Brain microvascular endothelial cell (primary cell): ENCODE results near the gene NECAP2.

ENCODE experiments used
- DNase-seq: peaks from one replicate; pipeline ENCODE4 v3.0.0-alpha.2; 2020
- H3K27ac ChIP-seq: fragments of 250-450 bp; sonication (Bioruptor Pico); 2 replicates; pipeline ENCODE4 v1.5.1; 2020; ENCODE audit warnings: mild to moderate bottlenecking, moderate library complexity
- H3K27me3 ChIP-seq: fragments of 250-450 bp; sonication (Bioruptor Pico); replicated peaks from 2 replicates; pipeline ENCODE4 v1.5.1; 2020; ENCODE audit warnings: mild to moderate bottlenecking
- H3K36me3 ChIP-seq: fragments of 250-450 bp; sonication (Bioruptor Pico); replicated peaks from 2 replicates; pipeline ENCODE4 v1.5.1; 2020; ENCODE audit warnings: mild to moderate bottlenecking
- H3K4me3 ChIP-seq: 2 replicates; pipeline ENCODE4 v1.5.1; 2011; ENCODE audit warnings: low read depth, mild to moderate bottlenecking, control low read depth, low read length, moderate library complexity
- in situ Hi-C: cut with HindIII; loops from 2 replicates; pipeline ENCODE4 v1.10.0; 2017; ENCODE audit warnings: low sequenced_read_pairs, low pct_ligation_motif_present
- TF ChIP-seq, protein P1 (sequence below): IDR thresholded peaks from 2 replicates; pipeline ENCODE4 v1.5.1; 2011; ENCODE audit warnings: low read depth, mild to moderate bottlenecking, moderate library complexity, low read length, control low read depth, inconsistent platforms; ENCODE audit errors: missing control alignments

NECAP2 gene

DNA sequence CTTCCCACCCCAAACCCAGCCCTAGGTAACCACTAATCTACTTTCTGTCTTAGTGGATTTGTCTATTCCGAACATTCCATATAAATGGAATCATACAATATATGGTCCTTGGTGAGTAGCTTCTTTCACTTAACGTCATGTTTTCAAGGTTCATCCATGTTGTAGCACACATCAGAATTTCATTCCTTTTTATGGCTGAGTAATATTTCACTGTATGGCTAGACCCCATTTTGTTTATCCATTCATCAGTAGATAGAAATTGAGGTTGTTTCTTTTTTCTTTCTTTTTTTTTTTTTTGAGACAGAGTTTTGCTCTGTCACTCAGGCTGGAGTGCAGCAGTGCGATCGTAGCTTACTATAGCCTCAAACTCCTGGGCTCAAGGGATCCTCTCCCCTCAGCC is 6.5 kb upstream of the NECAP2 start:
- H3K36me3 ChIP-seq: no peaks in the 10 kb centered on the region
- in situ Hi-C loops: no loop called here
- H3K27ac ChIP-seq: no peak overlapping the region
- no peak for DNase-seq
- H3K27me3 ChIP-seq: no peaks in the 10 kb centered on the region
- H3K4me3 ChIP-seq: no peak overlapping the region
- TF ChIP-seq, protein P1, sequence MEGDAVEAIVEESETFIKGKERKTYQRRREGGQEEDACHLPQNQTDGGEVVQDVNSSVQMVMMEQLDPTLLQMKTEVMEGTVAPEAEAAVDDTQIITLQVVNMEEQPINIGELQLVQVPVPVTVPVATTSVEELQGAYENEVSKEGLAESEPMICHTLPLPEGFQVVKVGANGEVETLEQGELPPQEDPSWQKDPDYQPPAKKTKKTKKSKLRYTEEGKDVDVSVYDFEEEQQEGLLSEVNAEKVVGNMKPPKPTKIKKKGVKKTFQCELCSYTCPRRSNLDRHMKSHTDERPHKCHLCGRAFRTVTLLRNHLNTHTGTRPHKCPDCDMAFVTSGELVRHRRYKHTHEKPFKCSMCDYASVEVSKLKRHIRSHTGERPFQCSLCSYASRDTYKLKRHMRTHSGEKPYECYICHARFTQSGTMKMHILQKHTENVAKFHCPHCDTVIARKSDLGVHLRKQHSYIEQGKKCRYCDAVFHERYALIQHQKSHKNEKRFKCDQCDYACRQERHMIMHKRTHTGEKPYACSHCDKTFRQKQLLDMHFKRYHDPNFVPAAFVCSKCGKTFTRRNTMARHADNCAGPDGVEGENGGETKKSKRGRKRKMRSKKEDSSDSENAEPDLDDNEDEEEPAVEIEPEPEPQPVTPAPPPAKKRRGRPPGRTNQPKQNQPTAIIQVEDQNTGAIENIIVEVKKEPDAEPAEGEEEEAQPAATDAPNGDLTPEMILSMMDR: no peak

DNA sequence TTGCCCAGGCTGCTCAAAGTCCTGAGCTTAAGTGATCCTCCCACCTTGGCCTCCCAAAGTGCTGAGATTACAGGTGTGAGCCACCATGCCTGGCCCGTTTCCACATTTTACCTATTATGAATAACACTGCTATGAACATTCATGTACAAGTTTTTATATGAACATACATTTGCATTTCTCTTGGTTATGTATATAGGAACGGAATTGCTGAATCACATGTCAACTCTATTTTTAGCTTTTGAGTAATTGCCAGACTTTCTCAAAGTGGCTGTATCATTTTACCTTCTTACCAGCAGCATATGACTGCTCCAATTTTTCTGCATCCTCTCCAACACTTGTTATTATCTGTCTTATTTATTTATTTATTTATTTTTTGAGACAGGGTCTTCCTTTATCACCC is 6.0 kb upstream of the NECAP2 start:
- in situ Hi-C loops: no loop called here
- no peak for DNase-seq
- Histone ChIP-seq H3K4me3 (no peak overlapping the region), H3K27ac (no peak overlapping the region), H3K36me3 (no peaks in the 10 kb centered on the region), H3K27me3 (no peaks in the 10 kb centered on the region)
- TF ChIP-seq, protein P1: no peak

DNA sequence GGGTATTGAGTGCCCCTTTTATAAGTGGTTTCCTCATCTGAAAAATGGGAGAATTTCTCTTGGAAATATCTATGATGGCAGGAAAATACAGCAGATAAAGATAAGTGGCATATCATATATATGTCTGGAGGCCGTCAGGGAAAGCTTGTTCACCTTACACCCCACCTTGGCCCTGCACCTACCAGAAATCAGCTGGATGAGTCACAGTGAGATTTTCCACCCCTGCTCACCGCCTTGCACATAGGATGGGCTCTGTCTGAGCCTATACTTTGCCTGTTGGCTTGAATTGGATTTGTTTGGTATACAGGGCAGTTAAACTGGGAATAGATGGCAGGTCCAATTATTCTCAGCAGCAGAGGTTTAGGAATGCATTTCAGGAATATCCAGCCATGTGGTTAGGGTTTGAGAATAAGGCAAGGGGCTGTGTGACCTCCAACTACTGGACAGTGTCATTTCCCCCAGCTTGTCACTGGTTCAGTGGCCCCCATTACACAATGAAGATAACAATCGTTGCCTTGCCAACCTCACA is 3.5 kb upstream of the NECAP2 start, which contains the start of gene SPATA21:
TSS of gene SPATA21 (minus strand) at position 479 of the 529 bp plus-strand sequence. CDS start 6,053 bp downstream, outside the sequence.
- Histone ChIP-seq H3K27me3 (no peaks in the 10 kb centered on the region), H3K4me3 (no peak within 1 kb of the TSS), H3K36me3 (no peaks in the 10 kb centered on the region), H3K27ac (no peak within 1 kb of the TSS)
- DNase-seq: no peak
- TF ChIP-seq, protein P1: no peak
- in situ Hi-C loops: no loop called here

DNA sequence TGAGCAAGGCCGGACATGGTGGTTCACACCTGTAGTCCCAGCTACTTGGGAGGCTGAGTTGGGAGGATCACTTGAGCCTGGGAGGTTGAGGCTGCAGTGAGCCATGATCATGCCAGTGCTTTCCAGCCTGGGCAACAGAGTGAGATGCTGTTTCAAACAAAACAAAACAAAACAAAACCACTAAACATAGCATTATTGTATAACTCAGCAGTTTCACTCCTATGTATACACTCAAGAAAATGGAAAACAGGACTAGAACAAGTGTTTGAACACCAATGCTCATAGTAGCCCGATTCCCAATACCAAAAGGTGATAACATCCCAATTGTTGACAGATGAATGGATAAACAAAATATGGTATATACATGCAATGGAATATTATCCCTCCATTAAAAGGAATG is 2.0 kb upstream of the NECAP2 start:
- peaks cover 6% of the 10 kb centered on the region for H3K36me3 ChIP-seq
- TF ChIP-seq, protein P1: no peak
- DNase-seq: no peak
- H3K27me3 ChIP-seq: no peaks in the 10 kb centered on the region
- H3K27ac ChIP-seq: no peak overlapping the region
- H3K4me3 ChIP-seq: no peak overlapping the region
- in situ Hi-C loops: no loop called here

DNA sequence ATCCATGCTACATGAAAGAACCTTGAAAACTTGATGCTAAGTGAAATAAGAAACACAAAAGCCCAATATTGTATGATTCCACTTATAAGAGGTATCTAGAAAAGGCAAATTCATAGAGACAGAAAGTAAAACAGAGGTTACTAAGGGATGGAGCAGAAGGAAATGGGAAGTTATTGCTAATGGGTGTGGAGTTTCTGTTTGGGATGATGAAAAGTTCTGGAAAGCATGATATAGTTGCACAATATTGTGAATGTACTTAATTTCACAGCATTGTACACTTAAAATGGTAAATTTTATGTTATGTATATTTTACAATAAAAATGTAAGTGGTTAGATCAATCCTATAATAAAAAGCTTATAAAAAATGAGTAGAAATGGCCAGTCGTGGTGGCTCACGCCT is 1.6 kb upstream of the NECAP2 start:
- no peak for DNase-seq
- no peaks in the 10 kb centered on the region for H3K27me3 ChIP-seq
- no peak overlapping the region for H3K4me3 ChIP-seq
- peaks cover 10% of the 10 kb centered on the region for H3K36me3 ChIP-seq
- TF ChIP-seq, protein P1: no peak
- H3K27ac ChIP-seq: no peak overlapping the region
- in situ Hi-C loops: no loop called here

DNA sequence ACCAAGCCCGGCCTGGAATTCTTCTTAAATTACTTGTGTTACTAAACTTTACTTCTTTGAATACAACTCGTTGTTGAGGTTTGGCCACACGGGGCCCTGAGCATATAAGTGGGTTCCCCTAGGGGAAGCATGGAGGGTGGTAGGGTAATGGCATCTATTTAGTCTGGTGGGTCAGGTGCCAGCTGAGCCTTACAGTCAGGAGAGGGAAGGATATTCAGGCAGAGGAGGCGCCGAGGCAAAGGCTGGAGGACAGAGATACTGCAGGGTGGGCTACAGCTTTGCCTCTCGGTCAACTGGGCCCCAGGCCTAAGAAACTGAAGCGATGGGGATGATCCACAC is 424 bp upstream of the NECAP2 start:
- Histone ChIP-seq H3K4me3 (peak overlapping the region; percentile 99), H3K27ac (no peak overlapping the region), H3K27me3 (no peaks in the 10 kb centered on the region), H3K36me3 (peaks cover 21% of the 10 kb centered on the region)
- in situ Hi-C loops: no loop called here
- DNase-seq: no peak
- TF ChIP-seq, protein P1: no peak
